ENCODE results near the gene UBE2R2.

UBE2R2 gene

DNA sequence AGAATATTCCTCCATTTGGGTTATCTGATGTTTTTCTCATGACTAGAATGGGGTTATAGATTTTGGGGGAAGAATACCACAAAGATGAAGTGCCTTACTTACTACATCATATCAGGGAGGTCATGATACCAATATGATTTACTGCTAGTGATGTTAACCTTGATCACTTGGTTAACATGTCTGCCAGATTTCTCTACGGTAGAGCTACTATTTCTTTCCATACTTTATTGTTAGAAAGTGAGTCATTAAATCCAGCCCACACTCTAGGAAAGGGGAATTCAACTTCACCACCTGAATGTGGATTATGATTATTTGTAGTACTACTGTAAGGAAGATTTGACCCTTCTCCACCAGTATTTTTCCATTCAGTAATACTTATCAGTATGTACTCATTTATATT is 64.7 kb downstream of the UBE2R2 start:
- ChIA-PET CTCF (interaction anchor here (0.6 to 1.7 kb wide), 2 partner anchors 10 to 136 kb away, joined by 3 read pairs; no protein-coding TSS in a partner anchor), POLR2A (no interaction called here)
- TF ChIP-seq, protein P1, sequence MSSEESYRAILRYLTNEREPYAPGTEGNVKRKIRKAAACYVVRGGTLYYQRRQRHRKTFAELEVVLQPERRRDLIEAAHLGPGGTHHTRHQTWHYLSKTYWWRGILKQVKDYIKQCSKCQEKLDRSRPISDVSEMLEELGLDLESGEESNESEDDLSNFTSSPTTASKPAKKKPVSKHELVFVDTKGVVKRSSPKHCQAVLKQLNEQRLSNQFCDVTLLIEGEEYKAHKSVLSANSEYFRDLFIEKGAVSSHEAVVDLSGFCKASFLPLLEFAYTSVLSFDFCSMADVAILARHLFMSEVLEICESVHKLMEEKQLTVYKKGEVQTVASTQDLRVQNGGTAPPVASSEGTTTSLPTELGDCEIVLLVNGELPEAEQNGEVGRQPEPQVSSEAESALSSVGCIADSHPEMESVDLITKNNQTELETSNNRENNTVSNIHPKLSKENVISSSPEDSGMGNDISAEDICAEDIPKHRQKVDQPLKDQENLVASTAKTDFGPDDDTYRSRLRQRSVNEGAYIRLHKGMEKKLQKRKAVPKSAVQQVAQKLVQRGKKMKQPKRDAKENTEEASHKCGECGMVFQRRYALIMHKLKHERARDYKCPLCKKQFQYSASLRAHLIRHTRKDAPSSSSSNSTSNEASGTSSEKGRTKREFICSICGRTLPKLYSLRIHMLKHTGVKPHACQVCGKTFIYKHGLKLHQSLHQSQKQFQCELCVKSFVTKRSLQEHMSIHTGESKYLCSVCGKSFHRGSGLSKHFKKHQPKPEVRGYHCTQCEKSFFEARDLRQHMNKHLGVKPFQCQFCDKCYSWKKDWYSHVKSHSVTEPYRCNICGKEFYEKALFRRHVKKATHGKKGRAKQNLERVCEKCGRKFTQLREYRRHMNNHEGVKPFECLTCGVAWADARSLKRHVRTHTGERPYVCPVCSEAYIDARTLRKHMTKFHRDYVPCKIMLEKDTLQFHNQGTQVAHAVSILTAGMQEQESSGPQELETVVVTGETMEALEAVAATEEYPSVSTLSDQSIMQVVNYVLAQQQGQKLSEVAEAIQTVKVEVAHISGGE (tag by site-specific recombination; conservative IDR thresholded peaks at IDR 0.05; ENCODE audit: low read depth): no peak
- peak; percentile 71 for TF ChIP-seq BCL6B (tag by site-specific recombination; IDR thresholded peaks at IDR 0.05)
- no peaks in the 10 kb centered on the region for H3K9me3 ChIP-seq (ENCODE audit: control insufficient read depth, insufficient read depth, low read depth, low read length)
- H3K4me1 ChIP-seq (ENCODE audit: control insufficient read depth, insufficient read depth, low read length): peaks cover 17% of the 10 kb centered on the region
- H3K27ac ChIP-seq (ENCODE audit: extremely low read depth, low read depth, low read length): no peak overlapping the region
- no peaks in the 10 kb centered on the region for H3K36me3 ChIP-seq (ENCODE audit: control insufficient read depth in 2 of 2, insufficient read depth in 1 of 2, low read length in 2 of 2)
- H3K4me3 ChIP-seq (ENCODE audit: low read depth, low read length): no peak overlapping the region

- CTCF ChIA-PET: interaction anchor here (0.7 to 1.2 kb wide), 7 partner anchors 9 to 537 kb away, joined by 3 to 4 read pairs (median 3); no protein-coding TSS in a partner anchor
- H3K36me3 ChIP-seq (ENCODE audit: control insufficient read depth in 2 of 2, insufficient read depth in 1 of 2, low read length in 2 of 2): peaks cover 0 to 10% of the 10 kb centered on the region in 2 experiments; a peak in 1 of 3 replicates
- no peaks in the 10 kb centered on the region for H3K9me3 ChIP-seq (ENCODE audit: control insufficient read depth, insufficient read depth, low read depth, low read length)
- H3K4me1 ChIP-seq (ENCODE audit: control insufficient read depth, insufficient read depth, low read length): peaks cover 8% of the 10 kb centered on the region
- POLR2A ChIA-PET: interaction anchor here (0.5 to 1.2 kb wide), 4 partner anchors 28 to 281 kb away, joined by 3 to 4 read pairs (median 3); partner anchors contain the start of gene UBAP2
- H3K27ac ChIP-seq (ENCODE audit: extremely low read depth, low read depth, low read length): peak overlapping the region; percentile 25; the same call in 1 of the 2 replicates
- no peak overlapping the region for H3K4me3 ChIP-seq (ENCODE audit: low read depth, low read length)
- peak; percentile 86 for TF ChIP-seq PRDM4 (tag by site-specific recombination; IDR thresholded peaks at IDR 0.05)
- TF ChIP-seq ZNF660 (tag by site-specific recombination; IDR thresholded peaks at IDR 0.05): 0 out of 2 replicates have a peak, but pooled peaks have one; percentile 24
- TF ChIP-seq MZF1 (tag by site-specific recombination; IDR thresholded peaks at IDR 0.05; ENCODE audit: borderline replicate concordance): 0 out of 2 replicates have a peak, but pooled peaks have one; percentile 12
- TF ChIP-seq BCL6B (tag by site-specific recombination; IDR thresholded peaks at IDR 0.05): peak; percentile 82
- TF ChIP-seq ZNF335 (tag by site-specific recombination; conservative IDR thresholded peaks at IDR 0.05): no peak
- TF ChIP-seq, protein P2, sequence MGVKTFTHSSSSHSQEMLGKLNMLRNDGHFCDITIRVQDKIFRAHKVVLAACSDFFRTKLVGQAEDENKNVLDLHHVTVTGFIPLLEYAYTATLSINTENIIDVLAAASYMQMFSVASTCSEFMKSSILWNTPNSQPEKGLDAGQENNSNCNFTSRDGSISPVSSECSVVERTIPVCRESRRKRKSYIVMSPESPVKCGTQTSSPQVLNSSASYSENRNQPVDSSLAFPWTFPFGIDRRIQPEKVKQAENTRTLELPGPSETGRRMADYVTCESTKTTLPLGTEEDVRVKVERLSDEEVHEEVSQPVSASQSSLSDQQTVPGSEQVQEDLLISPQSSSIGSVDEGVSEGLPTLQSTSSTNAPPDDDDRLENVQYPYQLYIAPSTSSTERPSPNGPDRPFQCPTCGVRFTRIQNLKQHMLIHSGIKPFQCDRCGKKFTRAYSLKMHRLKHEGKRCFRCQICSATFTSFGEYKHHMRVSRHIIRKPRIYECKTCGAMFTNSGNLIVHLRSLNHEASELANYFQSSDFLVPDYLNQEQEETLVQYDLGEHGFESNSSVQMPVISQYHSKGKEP (tag by site-specific recombination; IDR thresholded peaks at IDR 0.05): 0 out of 2 replicates have a peak, but pooled peaks have one; percentile 11
- TF ChIP-seq TRIM28 (IDR thresholded peaks at IDR 0.05; ENCODE audit: borderline replicate concordance, low read length): peak; percentile 66; the same call in 1 of the 2 replicates
- 0 out of 2 replicates have a peak, but pooled peaks have one; percentile 7 for TF ChIP-seq PRDM1 (tag by site-specific recombination; IDR thresholded peaks at IDR 0.05)
- TF ChIP-seq, protein P3, sequence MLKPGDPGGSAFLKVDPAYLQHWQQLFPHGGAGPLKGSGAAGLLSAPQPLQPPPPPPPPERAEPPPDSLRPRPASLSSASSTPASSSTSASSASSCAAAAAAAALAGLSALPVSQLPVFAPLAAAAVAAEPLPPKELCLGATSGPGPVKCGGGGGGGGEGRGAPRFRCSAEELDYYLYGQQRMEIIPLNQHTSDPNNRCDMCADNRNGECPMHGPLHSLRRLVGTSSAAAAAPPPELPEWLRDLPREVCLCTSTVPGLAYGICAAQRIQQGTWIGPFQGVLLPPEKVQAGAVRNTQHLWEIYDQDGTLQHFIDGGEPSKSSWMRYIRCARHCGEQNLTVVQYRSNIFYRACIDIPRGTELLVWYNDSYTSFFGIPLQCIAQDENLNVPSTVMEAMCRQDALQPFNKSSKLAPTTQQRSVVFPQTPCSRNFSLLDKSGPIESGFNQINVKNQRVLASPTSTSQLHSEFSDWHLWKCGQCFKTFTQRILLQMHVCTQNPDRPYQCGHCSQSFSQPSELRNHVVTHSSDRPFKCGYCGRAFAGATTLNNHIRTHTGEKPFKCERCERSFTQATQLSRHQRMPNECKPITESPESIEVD (tag by site-specific recombination; IDR thresholded peaks at IDR 0.05): peak; percentile 94
- no peak for TF ChIP-seq ZNF311 (tag by site-specific recombination; IDR thresholded peaks at IDR 0.05; ENCODE audit: borderline replicate concordance)
- no peak for TF ChIP-seq ZNF776 (tag by site-specific recombination; IDR thresholded peaks at IDR 0.05; ENCODE audit: borderline replicate concordance)
Observed at GRCh38 chr9:33884856-33885701, 68.1 kb downstream of the UBE2R2 start.
